ES-I3 (cell line): Measurements from ENCODE around the gene PDCD1.
A peak's percentile ranks its signal among the peaks of the same experiment; 100 is the strongest.
"Not testable (repeated sequence)": the region's sequence is repeated elsewhere in the genome, so short reads cannot be mapped to it uniquely, and the experiment has no call there.

Source experiments
- H3K36me3 ChIP-seq: 2 replicates; pipeline ENCODE4 v1.6.1; 2013; ENCODE audit warnings: mild to moderate bottlenecking, low read length, control low read depth, moderate library complexity; ENCODE audit not compliant: insufficient read depth
- H3K4me1 ChIP-seq: 2 replicates; pipeline ENCODE4 v1.6.1; 2013; ENCODE audit warnings: mild to moderate bottlenecking, control low read depth, low read length; ENCODE audit not compliant: insufficient read depth
- H3K9ac ChIP-seq: 2 replicates; pipeline ENCODE4 v1.6.1; 2013; ENCODE audit warnings: low read depth, mild to moderate bottlenecking, low read length, moderate library complexity
- H3K9me3 ChIP-seq: 2 replicates; pipeline ENCODE4 v1.6.1; 2013; ENCODE audit warnings: mild to moderate bottlenecking, low read length, moderate library complexity; ENCODE audit not compliant: control insufficient read depth, insufficient read depth

PDCD1 gene

DNA sequence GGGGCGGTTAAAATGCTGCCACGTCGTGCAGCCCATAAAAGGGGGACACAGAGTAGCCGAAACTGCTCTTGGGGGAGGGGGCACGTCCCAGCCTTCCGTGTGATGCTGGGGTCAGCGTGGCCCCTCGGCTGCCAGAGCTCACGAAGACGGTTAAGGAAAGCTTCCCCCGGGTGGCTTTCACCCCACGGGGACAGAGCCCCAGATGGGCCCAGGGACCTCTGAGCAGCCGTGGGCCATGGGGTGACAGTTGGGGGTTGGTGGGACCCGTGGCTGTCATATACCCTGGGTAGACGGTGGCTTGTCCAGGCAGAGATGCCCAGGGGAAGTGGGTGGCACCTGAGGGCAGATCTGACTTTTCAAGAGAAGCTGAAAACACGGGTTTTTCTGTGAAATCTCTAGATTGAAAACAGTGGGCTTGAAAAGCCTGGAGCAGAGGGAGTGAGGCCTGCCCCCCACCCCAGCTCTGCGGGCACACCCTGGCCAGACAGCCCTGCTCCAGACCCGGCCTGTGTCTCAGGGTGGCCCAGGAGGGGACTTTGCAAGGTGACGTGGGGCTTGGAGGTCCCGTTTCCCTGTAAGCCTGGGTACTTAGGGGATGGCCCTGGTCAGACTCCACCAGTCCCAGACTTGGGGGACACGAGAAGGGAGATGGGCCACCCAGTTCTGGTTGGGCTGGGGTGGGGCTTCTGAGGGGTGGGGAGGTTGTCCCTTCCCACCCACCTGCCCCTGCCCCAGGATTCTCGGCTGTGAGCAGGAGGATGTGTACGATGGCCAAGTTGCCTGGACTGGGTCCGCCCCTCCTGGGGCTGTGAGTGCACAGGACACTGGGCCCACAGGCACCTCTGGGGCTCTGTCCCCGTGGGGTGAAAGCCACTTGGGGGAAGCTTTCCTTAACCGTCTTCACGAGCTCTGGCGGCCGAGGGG lies 49.0 kb downstream of the PDCD1 start:
- H3K9me3 ChIP-seq = no peaks in the 10 kb centered on the region
- peaks cover 3% of the 10 kb centered on the region; the same call in 1 of the 2 replicates for H3K4me1 ChIP-seq
- H3K36me3 ChIP-seq = no peaks in the 10 kb centered on the region
- H3K9ac ChIP-seq = no peak overlapping the region

DNA sequence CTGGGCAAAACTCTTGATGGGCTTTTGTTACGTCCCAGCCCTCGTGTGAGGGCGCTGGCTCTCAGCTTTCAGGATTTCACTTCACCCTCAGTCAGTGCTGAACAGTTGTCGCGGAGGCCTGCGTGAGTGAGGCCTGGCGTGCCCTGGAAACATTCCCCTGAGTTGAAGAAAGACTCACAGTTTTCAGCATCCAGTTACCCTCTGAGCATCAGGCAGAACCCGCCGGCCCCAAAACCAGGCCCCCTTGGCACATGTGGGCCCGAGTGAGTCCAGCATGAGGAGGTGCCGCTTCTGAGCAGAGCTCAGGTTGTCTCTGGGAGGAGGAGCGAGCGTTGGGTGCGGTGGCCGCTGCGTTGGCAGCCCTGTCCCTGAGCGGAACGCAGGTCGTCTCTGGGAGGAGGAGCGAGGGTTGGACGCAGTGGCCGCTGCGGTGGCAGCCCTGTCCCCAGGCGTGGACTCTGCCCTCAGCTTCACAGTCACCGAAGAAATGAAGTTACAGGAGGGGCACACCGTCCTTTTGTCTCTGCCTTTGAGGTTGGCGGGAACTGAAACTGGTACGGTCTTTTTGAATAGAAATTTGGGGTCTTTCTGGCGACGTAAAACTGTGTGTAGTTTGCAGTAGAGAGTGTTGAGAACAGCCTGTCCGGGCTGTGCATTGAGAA lies 49.8 kb downstream of the PDCD1 start, which contains the start of gene NEU4:
TSS of gene NEU4 (plus strand) at position 473 of the 662 bp plus-strand sequence. CDS start 5,292 bp downstream, outside the sequence.
- H3K4me1 ChIP-seq = peaks cover 8% of the 10 kb centered on the region; the same call in 1 of the 2 replicates
- no peak within 1 kb of the TSS for H3K9ac ChIP-seq
- H3K36me3 ChIP-seq = no peaks in the 10 kb centered on the region

DNA sequence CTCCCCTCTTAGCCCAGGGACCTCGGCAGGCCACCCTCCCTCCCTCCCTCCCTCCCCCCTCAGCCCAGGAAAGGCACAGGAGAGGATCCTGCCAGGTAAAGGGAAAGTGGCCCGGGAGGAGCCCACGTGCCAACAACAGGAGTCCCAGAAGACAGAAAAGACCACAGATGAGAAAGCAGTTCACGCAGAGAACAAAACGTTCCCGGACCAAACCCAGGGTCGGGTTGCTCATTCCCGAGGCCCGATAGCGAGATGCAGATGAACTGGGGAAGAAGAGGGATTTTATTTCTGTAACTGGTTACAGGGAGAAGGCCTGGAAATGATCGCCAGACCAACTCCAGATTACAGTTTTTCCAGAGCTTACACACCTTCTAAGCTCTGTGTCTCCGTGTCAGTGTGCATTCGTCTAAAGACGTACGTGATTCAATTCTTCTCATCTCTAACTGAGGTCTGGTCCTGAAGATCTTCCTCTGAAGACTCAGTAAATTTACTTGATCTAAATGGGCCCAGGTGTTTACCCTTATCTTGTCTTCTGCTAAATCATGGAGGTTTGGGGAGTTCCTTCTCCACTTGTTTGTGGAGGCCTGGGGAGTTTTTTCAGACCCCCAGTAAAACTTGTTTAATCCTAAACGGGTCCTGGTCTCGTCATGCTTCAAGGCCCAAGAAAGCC lies 50.5 kb downstream of the PDCD1 start:
- H3K9ac ChIP-seq = no peak overlapping the region
- peaks cover 8% of the 10 kb centered on the region; the same call in 1 of the 2 replicates for H3K4me1 ChIP-seq
- H3K36me3 ChIP-seq = no peaks in the 10 kb centered on the region

More for the DNA sequence above, 49.8 kb downstream of the PDCD1 start, which contains the start of gene NEU4:
- no peaks in the 10 kb centered on the region for H3K9me3 ChIP-seq

DNA sequence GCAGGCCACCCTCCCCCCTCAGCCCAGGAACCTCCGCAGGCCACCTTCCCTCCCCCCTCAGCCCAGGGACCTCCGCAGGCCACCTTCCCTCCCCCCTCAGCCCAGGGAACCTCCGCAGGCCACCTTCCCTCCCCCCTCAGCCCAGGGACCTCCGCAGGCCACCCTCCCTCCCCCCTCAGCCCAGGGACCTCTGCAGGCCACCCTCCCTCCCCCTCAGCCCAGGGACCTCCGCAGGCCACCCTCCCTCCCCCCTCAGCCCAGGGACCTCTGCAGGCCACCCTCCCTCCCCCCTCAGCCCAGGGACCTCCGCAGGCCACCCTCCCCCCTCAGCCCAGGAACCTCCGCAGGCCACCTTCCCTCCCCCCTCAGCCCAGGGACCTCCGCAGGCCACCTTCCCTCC lies 52.5 kb downstream of the PDCD1 start:
- H3K4me1 ChIP-seq, H3K9ac ChIP-seq, H3K9me3 ChIP-seq, H3K36me3 ChIP-seq: not testable (repeated sequence)

More for the DNA sequence above, 50.5 kb downstream of the PDCD1 start:
- no peaks in the 10 kb centered on the region for H3K9me3 ChIP-seq

DNA sequence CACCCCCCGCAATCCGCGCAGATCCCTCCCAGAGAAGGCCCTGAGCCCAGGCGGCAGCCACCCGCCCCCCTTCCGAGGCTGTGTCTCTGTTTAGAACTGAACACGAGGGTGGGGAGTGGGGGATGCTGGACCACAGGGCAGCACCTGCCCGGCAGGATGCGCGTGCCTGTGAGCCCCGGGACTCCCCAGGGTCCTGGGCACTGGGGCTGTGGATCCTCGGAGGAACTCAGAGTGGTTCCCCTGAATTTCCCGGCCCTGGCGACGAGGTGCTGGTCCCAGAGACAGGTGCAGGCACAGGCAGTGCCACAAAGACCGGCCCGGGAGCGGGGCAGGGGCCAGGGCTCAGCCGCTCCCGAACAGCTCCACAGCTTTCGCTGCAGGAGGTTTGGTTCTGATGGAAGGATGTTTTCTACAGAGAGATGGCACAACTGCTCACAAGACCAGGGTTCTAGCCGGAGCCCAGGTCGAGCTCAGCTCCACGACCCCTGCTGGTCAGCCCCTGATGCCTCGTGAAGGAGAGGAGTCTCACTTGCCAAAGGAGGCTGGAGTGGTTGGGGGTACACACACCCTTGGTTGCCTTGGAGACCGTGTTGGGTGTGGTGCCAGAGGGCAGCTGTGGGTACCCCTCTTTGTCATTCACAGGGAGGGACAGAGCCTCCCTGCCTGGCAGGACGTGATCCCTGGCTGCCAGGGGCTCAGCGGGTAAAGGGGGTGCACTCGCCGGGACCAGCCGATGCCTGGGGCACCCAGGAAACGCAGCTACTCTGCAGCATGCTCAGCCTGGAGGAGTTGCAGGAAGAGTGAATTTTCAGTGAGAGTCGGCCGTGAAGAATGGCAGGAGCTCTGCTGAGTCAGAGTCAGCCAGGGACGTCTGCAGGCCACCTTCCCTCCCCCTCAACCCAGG lies 54.1 kb downstream of the PDCD1 start:
- H3K4me1 ChIP-seq = peaks cover 8% of the 10 kb centered on the region; the same call in 1 of the 2 replicates
- no peaks in the 10 kb centered on the region for H3K9me3 ChIP-seq
- H3K9ac ChIP-seq = peak overlapping the region; percentile 50
- H3K36me3 ChIP-seq = no peaks in the 10 kb centered on the region

DNA sequence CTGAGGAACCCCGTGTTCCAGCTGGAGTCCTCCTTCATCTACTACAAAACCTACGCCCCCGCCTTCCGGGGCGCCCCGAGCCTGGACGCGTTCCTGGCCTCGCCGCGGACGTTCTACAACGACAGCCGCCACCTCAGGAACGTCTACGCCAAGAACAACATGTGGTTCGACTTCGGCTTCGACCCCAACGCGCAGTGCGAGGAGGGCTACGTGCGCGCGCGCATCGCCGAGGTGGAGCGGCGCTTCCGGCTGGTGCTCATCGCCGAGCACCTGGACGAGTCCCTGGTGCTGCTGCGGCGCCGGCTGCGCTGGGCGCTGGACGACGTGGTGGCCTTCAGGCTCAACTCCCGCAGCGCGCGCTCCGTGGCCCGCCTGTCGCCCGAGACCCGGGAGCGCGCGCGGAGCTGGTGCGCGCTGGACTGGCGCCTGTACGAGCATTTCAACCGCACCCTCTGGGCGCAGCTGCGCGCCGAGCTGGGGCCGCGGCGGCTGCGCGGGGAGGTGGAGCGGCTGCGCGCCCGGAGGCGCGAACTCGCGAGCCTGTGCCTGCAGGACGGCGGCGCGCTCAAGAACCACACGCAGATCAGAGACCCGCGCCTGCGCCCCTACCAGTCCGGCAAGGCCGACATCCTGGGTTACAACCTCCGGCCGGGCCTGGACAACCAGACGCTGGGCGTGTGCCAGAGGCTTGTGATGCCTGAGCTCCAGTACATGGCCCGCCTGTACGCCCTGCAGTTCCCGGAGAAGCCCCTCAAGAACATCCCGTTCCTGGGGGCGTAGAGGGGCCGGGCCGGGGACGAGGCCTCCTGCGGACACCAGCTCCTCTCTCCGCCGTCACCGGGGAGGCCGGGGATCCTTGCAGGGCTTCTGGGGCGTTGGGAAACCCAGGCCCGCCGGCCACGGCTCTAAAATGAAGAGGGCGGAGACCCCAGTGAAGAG lies 55.0 kb downstream of the PDCD1 start:
- Histone ChIP-seq H3K9me3 (no peaks in the 10 kb centered on the region), H3K4me1 (peaks cover 8% of the 10 kb centered on the region; the same call in 1 of the 2 replicates), H3K9ac (peak overlapping the region; percentile 50; the same call in 1 of the 2 replicates), H3K36me3 (no peaks in the 10 kb centered on the region)

DNA sequence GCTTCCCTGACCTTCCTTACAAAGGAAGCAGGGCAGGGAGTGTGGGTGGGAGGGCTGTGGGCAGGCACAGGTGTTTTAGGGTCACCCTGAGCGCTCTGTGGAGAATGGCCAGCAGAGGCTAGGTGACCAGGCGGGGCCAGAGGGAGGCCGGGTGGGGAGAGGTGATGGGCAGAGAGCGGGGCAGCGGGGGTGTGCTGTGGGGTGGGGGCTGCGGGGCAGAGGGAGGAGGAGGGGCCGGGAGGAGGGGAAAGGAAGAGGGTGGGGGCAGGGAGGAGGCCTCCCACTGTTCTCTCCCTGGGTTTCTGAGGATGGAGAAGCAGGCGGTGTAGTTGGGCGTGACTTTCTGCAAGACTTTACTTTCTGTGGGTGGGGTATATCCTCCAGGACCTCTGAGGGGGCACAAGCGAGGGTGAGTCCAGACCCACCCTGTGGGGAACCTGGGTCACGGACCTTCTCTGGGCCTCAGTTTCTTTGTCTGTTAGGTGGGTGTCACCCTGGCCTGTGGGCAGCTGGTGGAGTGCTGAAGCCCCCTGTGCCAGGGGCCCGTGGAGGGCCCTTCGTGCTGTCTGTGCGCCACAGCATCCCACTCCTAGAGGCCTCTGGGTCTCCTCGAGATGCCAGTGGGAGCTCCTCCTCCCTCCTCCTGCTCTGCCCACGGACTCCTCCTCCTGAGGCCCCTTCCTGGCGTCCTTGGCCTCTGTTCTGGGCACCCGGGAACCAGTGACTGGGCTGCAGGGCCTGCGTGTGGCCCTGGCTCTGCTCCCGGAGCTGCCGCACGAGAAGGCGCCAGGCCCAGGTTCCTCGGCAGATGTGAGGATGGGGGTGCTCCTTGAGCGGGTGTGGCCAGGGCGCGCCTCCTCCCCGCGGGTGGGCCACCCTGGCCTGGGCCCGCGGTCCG lies 56.0 kb downstream of the PDCD1 start:
- H3K9ac ChIP-seq = peak overlapping the region; percentile 50; the same call in 1 of the 2 replicates
- no peaks in the 10 kb centered on the region for H3K36me3 ChIP-seq
- peaks cover 8% of the 10 kb centered on the region; the same call in 1 of the 2 replicates for H3K4me1 ChIP-seq
- no peaks in the 10 kb centered on the region for H3K9me3 ChIP-seq

DNA sequence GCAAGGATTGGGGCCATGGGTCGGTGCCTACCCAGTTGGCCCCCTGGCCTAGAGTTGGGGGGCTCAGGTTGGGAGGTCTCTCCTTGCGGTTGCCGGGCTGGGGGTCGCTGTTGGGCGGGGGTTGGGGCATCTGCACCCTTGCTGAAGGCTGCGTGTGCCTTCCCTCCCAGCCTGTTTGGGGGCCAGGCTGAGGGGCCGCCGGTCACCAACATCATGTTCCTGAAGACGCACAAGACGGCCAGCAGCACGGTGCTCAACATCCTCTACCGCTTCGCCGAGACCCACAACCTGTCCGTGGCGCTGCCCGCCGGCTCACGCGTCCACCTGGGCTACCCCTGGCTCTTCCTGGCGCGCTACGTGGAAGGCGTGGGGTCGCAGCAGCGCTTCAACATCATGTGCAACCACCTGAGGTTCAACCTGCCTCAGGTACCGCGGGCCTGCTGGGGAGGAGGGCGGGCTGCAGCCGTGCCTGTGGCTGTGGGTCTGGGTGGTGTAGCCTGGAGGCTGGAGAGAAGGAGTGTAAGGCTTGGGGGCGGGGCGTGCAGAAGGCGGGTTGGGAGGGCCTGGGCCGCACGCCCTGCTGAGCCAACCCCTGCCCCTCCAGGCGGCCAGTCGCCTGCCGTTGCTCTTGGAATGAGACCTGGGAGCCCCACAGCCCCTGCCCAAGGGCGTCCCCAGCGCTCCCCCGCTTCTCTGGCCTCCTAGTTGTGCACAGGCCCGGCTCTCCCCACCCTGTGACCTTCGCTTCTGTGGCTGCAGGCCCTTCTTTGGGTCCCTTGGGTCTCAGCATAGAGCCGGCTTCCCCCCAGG lies 56.9 kb downstream of the PDCD1 start:
- Histone ChIP-seq H3K4me1 (peaks cover 8% of the 10 kb centered on the region; the same call in 1 of the 2 replicates), H3K36me3 (no peaks in the 10 kb centered on the region), H3K9me3 (no peaks in the 10 kb centered on the region), H3K9ac (no peak overlapping the region)

DNA sequence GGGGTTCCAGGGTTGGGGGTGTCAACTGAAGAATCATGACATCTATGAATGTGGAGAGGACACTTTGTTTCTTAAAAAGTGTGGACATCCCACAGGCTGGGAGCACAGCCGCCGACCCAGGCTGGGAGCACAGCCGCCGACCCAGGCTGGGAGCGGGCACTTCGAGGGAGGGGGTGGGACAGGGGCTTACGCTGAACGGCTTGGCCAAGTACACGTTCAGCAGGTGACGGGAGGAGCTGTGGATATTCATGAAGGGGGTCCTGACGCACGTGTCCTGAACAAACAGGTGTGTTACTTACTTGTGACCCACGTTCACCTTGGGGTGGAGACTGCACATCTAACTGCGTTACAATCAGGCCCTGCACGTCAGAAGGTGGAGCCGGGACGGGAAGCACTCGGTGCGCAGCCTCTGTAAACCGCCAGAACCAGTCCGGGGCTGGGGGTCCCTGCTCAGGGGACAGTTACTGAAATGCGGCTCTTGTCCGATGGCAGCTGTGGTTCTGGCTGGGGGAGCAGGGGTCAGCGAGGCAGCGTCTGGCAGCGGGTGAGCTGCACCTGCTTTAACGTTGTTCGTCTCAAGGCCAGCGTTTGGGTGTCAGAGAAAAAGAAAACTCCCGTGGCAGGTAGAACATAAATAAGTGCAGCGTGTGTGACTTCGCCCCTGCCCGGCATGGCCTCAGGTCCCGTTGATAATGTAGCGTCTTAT lies 58.3 kb downstream of the PDCD1 start:
- H3K36me3 ChIP-seq, H3K9ac ChIP-seq, H3K4me1 ChIP-seq, H3K9me3 ChIP-seq: not testable (repeated sequence)
